Measurements from ENCODE around the gene ALG1L2. TPM values are rescaled to one million over a fixed set of nuclear protein-coding genes. Genes with fewer than 3 reads are reported as not detected.
"Not testable (repeated sequence)": the region's sequence is repeated elsewhere in the genome, so short reads cannot be mapped to it uniquely, and the experiment has no call there.

The ALG1L2 gene
- polyA plus RNA-seq, 4 donors, result 0.07 to 0.69 TPM; not detected in 2

DNA sequence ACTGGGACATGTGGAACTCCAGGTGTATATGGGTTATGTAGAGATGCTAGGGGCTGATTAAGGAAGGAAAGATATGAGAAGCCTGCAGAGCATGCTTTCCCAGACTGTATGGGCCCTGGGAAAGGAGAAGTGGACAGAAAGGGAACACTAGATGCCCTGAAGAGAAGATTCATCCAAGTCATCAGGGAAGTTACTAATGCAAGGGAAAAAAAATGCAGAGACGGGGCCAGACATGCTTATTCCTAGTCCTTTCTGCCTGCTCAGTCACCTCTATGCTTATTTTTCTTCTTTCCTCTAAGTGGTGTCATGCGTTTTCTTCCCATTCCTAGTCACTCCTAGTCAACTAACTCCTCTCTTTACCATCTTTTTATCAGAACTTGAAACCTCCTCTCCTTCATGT lies 43.8 kb downstream of the ALG1L2 start:
- not testable (repeated sequence) for H3K27me3 ChIP-seq (ENCODE audit: control insufficient read depth in 3 of 3, insufficient read depth in 3 of 3, low read length in 3 of 3); H3K27ac ChIP-seq (ENCODE audit: low read depth in 1 of 3, low read length in 2 of 3); H3K36me3 ChIP-seq (ENCODE audit: control insufficient read depth in 3 of 3, insufficient read depth in 2 of 3, low read depth in 1 of 3, low read length in 3 of 3); H3K4me1 ChIP-seq (ENCODE audit: control insufficient read depth in 3 of 3, insufficient read depth in 2 of 3, low read depth in 1 of 3, low read length in 2 of 3); DNase-seq; FAIRE-seq; H3K4me3 ChIP-seq (ENCODE audit: low read depth in 1 of 3, low read length in 3 of 3); H3K9me3 ChIP-seq (ENCODE audit: control insufficient read depth in 2 of 2, insufficient read depth in 1 of 2, low read depth in 1 of 2, low read length in 1 of 2)
- 74 to 82% (median 81%) methylated on average over 2 of the region's 2 CpGs for WGBS, 3 donors

DNA sequence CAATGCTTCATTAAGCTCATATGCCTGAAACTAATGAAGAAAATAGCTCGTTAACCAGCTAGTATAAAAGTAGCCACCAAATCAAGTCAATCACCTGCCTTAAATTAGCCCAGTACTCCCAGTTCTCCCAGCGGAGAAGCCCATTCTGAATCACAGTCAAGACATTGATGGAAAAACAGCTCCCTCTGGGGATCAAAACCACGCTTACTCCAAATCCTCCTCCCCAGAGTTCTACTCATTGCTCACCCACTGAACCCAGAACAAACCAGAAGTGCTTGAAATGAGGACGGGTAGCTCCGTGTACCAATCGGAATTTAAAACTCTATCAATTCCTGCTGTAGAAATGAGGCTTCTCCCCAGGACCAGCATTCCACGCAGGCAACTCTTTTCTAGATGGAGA lies 54.7 kb downstream of the ALG1L2 start:
- not testable (repeated sequence) for FAIRE-seq; H3K36me3 ChIP-seq (ENCODE audit: control insufficient read depth in 3 of 3, insufficient read depth in 2 of 3, low read depth in 1 of 3, low read length in 3 of 3); H3K9me3 ChIP-seq (ENCODE audit: control insufficient read depth in 2 of 2, insufficient read depth in 1 of 2, low read depth in 1 of 2, low read length in 1 of 2); H3K4me3 ChIP-seq (ENCODE audit: low read depth in 1 of 3, low read length in 3 of 3); H3K27ac ChIP-seq (ENCODE audit: low read depth in 1 of 3, low read length in 2 of 3); H3K27me3 ChIP-seq (ENCODE audit: control insufficient read depth in 3 of 3, insufficient read depth in 3 of 3, low read length in 3 of 3); DNase-seq; H3K4me1 ChIP-seq (ENCODE audit: control insufficient read depth in 3 of 3, insufficient read depth in 2 of 3, low read depth in 1 of 3, low read length in 2 of 3)
- WGBS, 3 donors, result 79 to 84% (median 79%) methylated on average over 7 of the region's 7 CpGs

DNA sequence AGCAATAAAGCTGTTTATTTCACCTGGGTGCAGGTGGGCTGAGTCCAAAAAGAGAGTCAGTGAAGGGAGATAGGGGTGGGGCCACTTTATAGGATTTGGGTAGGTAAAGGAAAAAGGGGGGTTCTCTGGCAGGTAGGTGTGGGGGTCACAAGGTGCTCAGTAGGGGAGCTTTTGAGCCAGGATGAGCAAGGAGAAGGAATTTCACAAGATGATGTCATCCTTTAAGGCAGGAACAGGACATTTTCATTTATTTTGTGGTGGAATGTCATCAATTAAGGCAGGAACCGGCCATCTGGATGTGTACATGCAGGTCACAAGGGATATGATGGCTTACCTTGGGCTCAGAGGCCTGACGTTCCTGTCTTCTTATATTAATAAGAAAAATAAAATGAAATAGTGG lies 56.1 kb downstream of the ALG1L2 start:
- not testable (repeated sequence) for H3K27me3 ChIP-seq (ENCODE audit: control insufficient read depth in 3 of 3, insufficient read depth in 3 of 3, low read length in 3 of 3); H3K9me3 ChIP-seq (ENCODE audit: control insufficient read depth in 2 of 2, insufficient read depth in 1 of 2, low read depth in 1 of 2, low read length in 1 of 2); H3K4me1 ChIP-seq (ENCODE audit: control insufficient read depth in 3 of 3, insufficient read depth in 2 of 3, low read depth in 1 of 3, low read length in 2 of 3); H3K27ac ChIP-seq (ENCODE audit: low read depth in 1 of 3, low read length in 2 of 3); FAIRE-seq; H3K4me3 ChIP-seq (ENCODE audit: low read depth in 1 of 3, low read length in 3 of 3); H3K36me3 ChIP-seq (ENCODE audit: control insufficient read depth in 3 of 3, insufficient read depth in 2 of 3, low read depth in 1 of 3, low read length in 3 of 3); DNase-seq
- 79 to 84% (median 82%) methylated on average over 2 of the region's 2 CpGs for WGBS, 3 donors

DNA sequence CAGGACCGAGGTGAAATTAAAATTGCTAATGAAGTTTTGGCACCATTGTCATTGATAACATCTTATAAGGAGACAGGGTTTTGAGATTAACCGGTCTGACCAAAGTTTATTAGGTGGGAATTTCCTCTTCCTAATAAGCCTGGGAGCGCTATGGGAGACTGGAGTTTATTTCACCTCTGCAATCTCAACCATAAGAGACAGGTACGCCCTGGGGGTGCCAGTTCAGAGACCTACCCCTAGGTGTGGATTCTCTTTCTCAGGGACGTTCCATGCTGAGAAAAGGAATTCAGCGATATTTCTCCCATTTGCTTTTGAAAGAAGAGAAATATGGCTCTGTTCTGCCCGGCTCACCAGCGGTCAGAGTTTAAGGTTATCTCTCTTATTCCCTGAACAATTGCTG lies 57.4 kb downstream of the ALG1L2 start:
- not testable (repeated sequence) for H3K9me3 ChIP-seq (ENCODE audit: control insufficient read depth in 2 of 2, insufficient read depth in 1 of 2, low read depth in 1 of 2, low read length in 1 of 2); H3K36me3 ChIP-seq (ENCODE audit: control insufficient read depth in 3 of 3, insufficient read depth in 2 of 3, low read depth in 1 of 3, low read length in 3 of 3); H3K4me3 ChIP-seq (ENCODE audit: low read depth in 1 of 3, low read length in 3 of 3); FAIRE-seq; DNase-seq; H3K27me3 ChIP-seq (ENCODE audit: control insufficient read depth in 3 of 3, insufficient read depth in 3 of 3, low read length in 3 of 3); H3K4me1 ChIP-seq (ENCODE audit: control insufficient read depth in 3 of 3, insufficient read depth in 2 of 3, low read depth in 1 of 3, low read length in 2 of 3); H3K27ac ChIP-seq (ENCODE audit: low read depth in 1 of 3, low read length in 2 of 3)
- 58 to 72% (median 59%) methylated on average over 6 of the region's 8 CpGs for WGBS, 3 donors

DNA sequence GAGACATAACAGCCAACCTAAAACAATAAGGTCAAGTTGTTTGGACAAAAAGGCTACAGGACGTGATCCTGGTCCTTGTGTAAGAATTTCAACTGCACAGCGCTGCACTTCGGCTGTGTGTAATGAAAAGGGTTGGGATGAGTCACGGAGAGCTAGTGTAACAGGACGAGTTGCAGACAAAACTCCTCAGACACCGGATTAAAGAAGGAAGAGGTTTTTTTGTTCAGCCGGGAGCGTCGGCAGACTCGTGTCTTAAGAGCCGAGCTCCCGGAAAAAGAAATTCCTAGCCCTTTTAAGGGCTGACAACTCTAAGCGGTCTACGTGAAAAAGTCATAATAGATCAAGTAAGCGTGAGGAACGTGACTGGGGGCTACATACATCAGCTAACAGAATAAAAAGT lies 59.1 kb downstream of the ALG1L2 start:
- not testable (repeated sequence) for H3K27me3 ChIP-seq (ENCODE audit: control insufficient read depth in 3 of 3, insufficient read depth in 3 of 3, low read length in 3 of 3); H3K36me3 ChIP-seq (ENCODE audit: control insufficient read depth in 3 of 3, insufficient read depth in 2 of 3, low read depth in 1 of 3, low read length in 3 of 3); H3K9me3 ChIP-seq (ENCODE audit: control insufficient read depth in 2 of 2, insufficient read depth in 1 of 2, low read depth in 1 of 2, low read length in 1 of 2); FAIRE-seq; H3K4me1 ChIP-seq (ENCODE audit: control insufficient read depth in 3 of 3, insufficient read depth in 2 of 3, low read depth in 1 of 3, low read length in 2 of 3); H3K27ac ChIP-seq (ENCODE audit: low read depth in 1 of 3, low read length in 2 of 3); H3K4me3 ChIP-seq (ENCODE audit: low read depth in 1 of 3, low read length in 3 of 3); DNase-seq
- 60 to 82% (median 79%) methylated on average over 16 of the region's 16 CpGs for whole genome bisulfite sequencing, 3 donors

DNA sequence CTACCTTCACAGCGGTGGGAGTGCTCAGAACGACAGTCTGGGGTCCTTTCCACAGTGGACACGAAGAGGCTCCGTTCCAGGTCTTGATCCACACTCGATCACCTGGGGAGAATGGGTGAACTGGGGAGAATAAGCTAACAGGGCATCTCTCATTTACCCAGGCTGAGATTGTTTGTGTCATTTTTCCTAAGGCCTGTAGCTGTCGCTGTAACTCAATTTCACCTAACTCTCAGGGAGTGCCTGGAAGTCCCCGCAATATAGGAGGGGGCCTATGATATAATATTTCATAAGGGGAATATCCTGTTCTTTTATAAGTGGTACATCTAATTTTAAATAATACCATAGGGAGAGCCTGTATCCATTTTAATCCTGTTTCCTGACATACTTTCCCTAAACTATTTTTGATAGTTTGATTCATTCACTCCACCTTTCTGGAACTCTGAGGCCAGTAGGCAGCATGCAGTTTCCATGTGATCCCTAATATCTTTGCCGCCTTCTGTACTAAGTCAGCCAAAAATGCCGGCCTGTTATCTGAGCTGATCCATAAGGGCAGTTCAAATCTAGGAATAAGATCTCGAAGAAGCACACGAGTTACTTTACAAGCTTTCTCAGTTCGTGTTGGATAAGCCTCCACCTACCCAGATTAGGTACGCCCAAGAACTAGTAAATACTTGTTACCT lies 62.2 kb downstream of the ALG1L2 start:
- H3K27me3 ChIP-seq (ENCODE audit: control insufficient read depth in 3 of 3, insufficient read depth in 3 of 3, low read length in 3 of 3); H3K4me1 ChIP-seq (ENCODE audit: control insufficient read depth in 3 of 3, insufficient read depth in 2 of 3, low read depth in 1 of 3, low read length in 2 of 3); H3K27ac ChIP-seq (ENCODE audit: low read depth in 1 of 3, low read length in 2 of 3); FAIRE-seq; H3K4me3 ChIP-seq (ENCODE audit: low read depth in 1 of 3, low read length in 3 of 3); H3K36me3 ChIP-seq (ENCODE audit: control insufficient read depth in 3 of 3, insufficient read depth in 2 of 3, low read depth in 1 of 3, low read length in 3 of 3); H3K9me3 ChIP-seq (ENCODE audit: control insufficient read depth in 2 of 2, insufficient read depth in 1 of 2, low read depth in 1 of 2, low read length in 1 of 2); DNase-seq: not testable (repeated sequence)
- 36 to 65% (median 37%) methylated on average over 13 of the region's 13 CpGs for WGBS, 3 donors

DNA sequence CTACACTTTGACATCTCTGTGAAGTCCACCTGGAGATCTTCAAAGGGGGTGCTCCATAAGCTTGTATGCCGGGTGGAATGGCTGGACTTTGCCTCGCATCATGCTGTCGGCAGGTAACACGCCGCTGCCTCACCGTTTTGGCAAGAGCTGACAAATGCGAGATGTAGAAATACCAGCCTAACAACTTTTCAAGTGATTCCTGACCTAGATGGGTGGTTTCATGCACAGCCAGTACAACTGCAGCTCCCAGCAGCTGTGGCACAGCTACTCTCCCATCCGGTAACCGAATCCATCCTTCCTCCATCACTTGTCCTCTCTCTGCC lies 62.7 kb downstream of the ALG1L2 start:
- not testable (repeated sequence) for H3K27ac ChIP-seq (ENCODE audit: low read depth in 1 of 3, low read length in 2 of 3)
- DNase-seq, result peak in 1 of 2 donors; percentile 16

DNA sequence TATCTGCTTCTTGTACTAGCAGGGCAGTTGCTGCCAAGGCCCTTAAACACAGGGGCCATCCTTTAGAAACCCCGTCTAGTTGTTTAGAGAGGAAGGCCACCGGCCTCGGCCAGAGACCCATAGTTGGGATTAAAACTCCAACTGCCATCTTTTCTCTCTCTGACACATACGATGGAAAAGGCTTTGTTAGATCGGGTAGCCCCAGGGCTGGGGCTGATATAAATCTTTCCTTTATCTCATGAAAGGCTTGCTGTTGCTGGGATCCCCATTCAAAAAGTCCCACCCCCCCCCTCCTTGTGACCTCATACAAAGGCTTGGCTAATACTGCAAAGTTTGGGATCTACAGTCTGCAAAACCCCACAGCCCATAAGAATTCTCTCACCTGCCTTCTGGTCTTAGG lies 63.8 kb downstream of the ALG1L2 start:
- not testable (repeated sequence) for FAIRE-seq; H3K36me3 ChIP-seq (ENCODE audit: control insufficient read depth in 3 of 3, insufficient read depth in 2 of 3, low read depth in 1 of 3, low read length in 3 of 3); H3K4me1 ChIP-seq (ENCODE audit: control insufficient read depth in 3 of 3, insufficient read depth in 2 of 3, low read depth in 1 of 3, low read length in 2 of 3); H3K4me3 ChIP-seq (ENCODE audit: low read depth in 1 of 3, low read length in 3 of 3); H3K9me3 ChIP-seq (ENCODE audit: control insufficient read depth in 2 of 2, insufficient read depth in 1 of 2, low read depth in 1 of 2, low read length in 1 of 2); DNase-seq; H3K27me3 ChIP-seq (ENCODE audit: control insufficient read depth in 3 of 3, insufficient read depth in 3 of 3, low read length in 3 of 3); H3K27ac ChIP-seq (ENCODE audit: low read depth in 1 of 3, low read length in 2 of 3)
- WGBS, 3 donors, result 80 to 83% (median 81%) methylated on average over 5 of the region's 5 CpGs

More for the DNA sequence above, 62.7 kb downstream of the ALG1L2 start:
- not testable (repeated sequence) for H3K4me1 ChIP-seq (ENCODE audit: control insufficient read depth in 3 of 3, insufficient read depth in 2 of 3, low read depth in 1 of 3, low read length in 2 of 3); H3K9me3 ChIP-seq (ENCODE audit: control insufficient read depth in 2 of 2, insufficient read depth in 1 of 2, low read depth in 1 of 2, low read length in 1 of 2); H3K36me3 ChIP-seq (ENCODE audit: control insufficient read depth in 3 of 3, insufficient read depth in 2 of 3, low read depth in 1 of 3, low read length in 3 of 3); FAIRE-seq; H3K27me3 ChIP-seq (ENCODE audit: control insufficient read depth in 3 of 3, insufficient read depth in 3 of 3, low read length in 3 of 3); H3K4me3 ChIP-seq (ENCODE audit: low read depth in 1 of 3, low read length in 3 of 3)
- 29 to 74% (median 36%) methylated on average over 9 of the region's 9 CpGs for WGBS, 3 donors

DNA sequence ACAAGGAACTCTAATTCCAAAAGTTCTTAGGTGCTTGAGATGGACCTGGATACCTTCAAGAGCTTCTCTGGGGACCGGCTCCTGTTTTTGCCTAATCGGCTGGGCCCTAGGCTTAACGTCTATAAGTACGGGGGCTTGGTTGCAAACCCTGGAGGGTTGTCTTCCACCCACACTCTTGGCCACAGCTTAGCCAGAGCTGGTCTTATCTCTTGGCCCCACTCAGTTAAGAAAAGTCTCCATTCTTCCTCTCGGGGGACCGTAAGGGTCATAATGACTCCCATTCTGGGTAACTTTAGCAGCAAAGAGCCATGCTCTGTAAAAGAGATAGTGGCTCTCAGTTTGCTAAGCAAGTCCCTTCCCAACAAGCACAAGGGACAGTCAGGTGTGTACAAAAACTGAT lies 64.8 kb downstream of the ALG1L2 start:
- H3K27ac ChIP-seq (ENCODE audit: low read depth in 1 of 3, low read length in 2 of 3); DNase-seq; H3K4me1 ChIP-seq (ENCODE audit: control insufficient read depth in 3 of 3, insufficient read depth in 2 of 3, low read depth in 1 of 3, low read length in 2 of 3); FAIRE-seq; H3K9me3 ChIP-seq (ENCODE audit: control insufficient read depth in 2 of 2, insufficient read depth in 1 of 2, low read depth in 1 of 2, low read length in 1 of 2); H3K4me3 ChIP-seq (ENCODE audit: low read depth in 1 of 3, low read length in 3 of 3); H3K27me3 ChIP-seq (ENCODE audit: control insufficient read depth in 3 of 3, insufficient read depth in 3 of 3, low read length in 3 of 3); H3K36me3 ChIP-seq (ENCODE audit: control insufficient read depth in 3 of 3, insufficient read depth in 2 of 3, low read depth in 1 of 3, low read length in 3 of 3): not testable (repeated sequence)
- 86 to 92% (median 88%) methylated on average over 6 of the region's 6 CpGs for WGBS, 3 donors

Data from small intestine (tissue), 7 donors.